HCT116 (cell line): ENCODE data around the gene SLC8A2.

Experiments
- EZH2 ChIP-seq: fragments of 200-600 bp; sonication (generic); IDR thresholded peaks from 2 replicates; pipeline ENCODE4 v1.6.1; 2017; ENCODE audit warnings: antibody characterized with exemption, mixed run types
- EZH2phosphoT487 ChIP-seq: fragments of 200-600 bp; IDR thresholded peaks from 2 replicates; pipeline ENCODE4 v1.6.1; 2018; ENCODE audit warnings: antibody characterized with exemption, borderline replicate concordance
- POLR2AphosphoS5 ChIP-seq: IDR thresholded peaks from 2 replicates; pipeline ENCODE4 v1.6.1; 2011; ENCODE audit warnings: mild to moderate bottlenecking, low read depth, low read length, moderate library complexity
- YY1 ChIP-seq: IDR thresholded peaks from 2 replicates; pipeline ENCODE4 v1.6.1; 2011; ENCODE audit warnings: low read length, low read depth, moderate library complexity, mild to moderate bottlenecking; ENCODE audit not compliant: insufficient replicate concordance; ENCODE audit errors: extremely low read depth
- TF ChIP-seq, protein P1 (sequence below): IDR thresholded peaks from 2 replicates; pipeline ENCODE4 v1.6.1; 2012; ENCODE audit warnings: low read depth
- TF ChIP-seq, protein P2 (sequence below), 3 experiments: fragments of 200-600 bp in 1 of 3; sonication (generic) in 1 of 3; IDR thresholded peaks in 2 of 3; conservative IDR thresholded peaks in 1 of 3; 2 replicates each; pipeline ENCODE4 v1.5.1; 2012 to 2017; ENCODE audit warnings: low read depth in 2 of 3, low read length in 2 of 3, antibody characterized with exemption in 1 of 3, borderline replicate concordance in 1 of 3, control low read depth in 1 of 3, mild to moderate bottlenecking in 1 of 3, mixed read lengths in 1 of 3, mixed run types in 1 of 3, moderate library complexity in 1 of 3; ENCODE audit not compliant: insufficient read depth in 1 of 3

DNA sequence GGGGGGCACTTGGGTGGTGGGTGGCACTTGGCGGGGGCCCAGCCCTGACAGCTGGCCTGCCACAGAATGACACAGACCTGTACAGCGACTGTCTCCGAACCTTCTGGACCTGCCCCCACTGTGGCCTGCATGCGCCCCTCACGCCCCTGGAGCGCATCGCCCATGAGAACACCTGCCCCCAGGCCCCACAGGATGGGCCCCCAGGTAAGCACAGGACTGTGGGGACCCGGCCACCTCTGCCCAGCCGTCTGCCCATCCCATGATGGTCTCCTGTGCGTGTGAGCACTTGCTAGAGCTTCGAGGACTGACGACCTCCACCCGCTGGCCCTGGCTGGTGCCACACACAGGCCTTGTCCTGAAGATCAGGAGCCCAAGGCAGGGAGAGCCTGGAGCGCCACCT, 90.6 kb downstream of the SLC8A2 start:
- TF ChIP-seq EZH2 (no peak), YY1 (no peak), POLR2AphosphoS5 (no peak), EZH2phosphoT487 (no peak)
- TF ChIP-seq, protein P1, sequence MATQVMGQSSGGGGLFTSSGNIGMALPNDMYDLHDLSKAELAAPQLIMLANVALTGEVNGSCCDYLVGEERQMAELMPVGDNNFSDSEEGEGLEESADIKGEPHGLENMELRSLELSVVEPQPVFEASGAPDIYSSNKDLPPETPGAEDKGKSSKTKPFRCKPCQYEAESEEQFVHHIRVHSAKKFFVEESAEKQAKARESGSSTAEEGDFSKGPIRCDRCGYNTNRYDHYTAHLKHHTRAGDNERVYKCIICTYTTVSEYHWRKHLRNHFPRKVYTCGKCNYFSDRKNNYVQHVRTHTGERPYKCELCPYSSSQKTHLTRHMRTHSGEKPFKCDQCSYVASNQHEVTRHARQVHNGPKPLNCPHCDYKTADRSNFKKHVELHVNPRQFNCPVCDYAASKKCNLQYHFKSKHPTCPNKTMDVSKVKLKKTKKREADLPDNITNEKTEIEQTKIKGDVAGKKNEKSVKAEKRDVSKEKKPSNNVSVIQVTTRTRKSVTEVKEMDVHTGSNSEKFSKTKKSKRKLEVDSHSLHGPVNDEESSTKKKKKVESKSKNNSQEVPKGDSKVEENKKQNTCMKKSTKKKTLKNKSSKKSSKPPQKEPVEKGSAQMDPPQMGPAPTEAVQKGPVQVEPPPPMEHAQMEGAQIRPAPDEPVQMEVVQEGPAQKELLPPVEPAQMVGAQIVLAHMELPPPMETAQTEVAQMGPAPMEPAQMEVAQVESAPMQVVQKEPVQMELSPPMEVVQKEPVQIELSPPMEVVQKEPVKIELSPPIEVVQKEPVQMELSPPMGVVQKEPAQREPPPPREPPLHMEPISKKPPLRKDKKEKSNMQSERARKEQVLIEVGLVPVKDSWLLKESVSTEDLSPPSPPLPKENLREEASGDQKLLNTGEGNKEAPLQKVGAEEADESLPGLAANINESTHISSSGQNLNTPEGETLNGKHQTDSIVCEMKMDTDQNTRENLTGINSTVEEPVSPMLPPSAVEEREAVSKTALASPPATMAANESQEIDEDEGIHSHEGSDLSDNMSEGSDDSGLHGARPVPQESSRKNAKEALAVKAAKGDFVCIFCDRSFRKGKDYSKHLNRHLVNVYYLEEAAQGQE = no peak
- TF ChIP-seq, protein P2, sequence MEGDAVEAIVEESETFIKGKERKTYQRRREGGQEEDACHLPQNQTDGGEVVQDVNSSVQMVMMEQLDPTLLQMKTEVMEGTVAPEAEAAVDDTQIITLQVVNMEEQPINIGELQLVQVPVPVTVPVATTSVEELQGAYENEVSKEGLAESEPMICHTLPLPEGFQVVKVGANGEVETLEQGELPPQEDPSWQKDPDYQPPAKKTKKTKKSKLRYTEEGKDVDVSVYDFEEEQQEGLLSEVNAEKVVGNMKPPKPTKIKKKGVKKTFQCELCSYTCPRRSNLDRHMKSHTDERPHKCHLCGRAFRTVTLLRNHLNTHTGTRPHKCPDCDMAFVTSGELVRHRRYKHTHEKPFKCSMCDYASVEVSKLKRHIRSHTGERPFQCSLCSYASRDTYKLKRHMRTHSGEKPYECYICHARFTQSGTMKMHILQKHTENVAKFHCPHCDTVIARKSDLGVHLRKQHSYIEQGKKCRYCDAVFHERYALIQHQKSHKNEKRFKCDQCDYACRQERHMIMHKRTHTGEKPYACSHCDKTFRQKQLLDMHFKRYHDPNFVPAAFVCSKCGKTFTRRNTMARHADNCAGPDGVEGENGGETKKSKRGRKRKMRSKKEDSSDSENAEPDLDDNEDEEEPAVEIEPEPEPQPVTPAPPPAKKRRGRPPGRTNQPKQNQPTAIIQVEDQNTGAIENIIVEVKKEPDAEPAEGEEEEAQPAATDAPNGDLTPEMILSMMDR (IDR thresholded peaks at IDR 0.05 in 2 of 3, conservative IDR thresholded peaks at IDR 0.05 in 1 of 3; ENCODE audit: borderline replicate concordance in 1 of 3, insufficient read depth in 1 of 3, low read depth in 2 of 3, low read length in 2 of 3) = no peak
